Raji (cell line): Measurements from ENCODE around the gene PCSK1N.

Experiments
- POLR2A ChIP-seq: IDR thresholded peaks from 2 replicates; pipeline ENCODE4 v1.6.1; 2011; ENCODE audit warnings: low read depth, low read length, control low read depth; ENCODE audit not compliant: insufficient read depth

PCSK1N gene

GRCh38 chrX:48835524-48836329, at the start of gene PCSK1N:
TSS of gene PCSK1N (minus strand) at chrX:48835610. CDS start at chrX:48835532, 78 bp downstream.
- no peak for TF ChIP-seq POLR2A

GRCh38 chrX:48883729-48884128, 48.3 kb upstream of the PCSK1N start:
- no peak for TF ChIP-seq POLR2A

- TF ChIP-seq POLR2A = no peak
Observed at GRCh38 chrX:48864210-48864609, 28.8 kb upstream of the PCSK1N start.

- TF ChIP-seq POLR2A = no peak
Observed at GRCh38 chrX:48854898-48855297, 19.5 kb upstream of the PCSK1N start.

GRCh38 chrX:48852857-48853256, 17.4 kb upstream of the PCSK1N start:
- TF ChIP-seq POLR2A = no peak

- TF ChIP-seq POLR2A = no peak
Observed at GRCh38 chrX:48848847-48849246, 13.4 kb upstream of the PCSK1N start.

- no peak for TF ChIP-seq POLR2A
Observed at GRCh38 chrX:48839686-48840085, 4.3 kb upstream of the PCSK1N start.

GRCh38 chrX:48834383-48834709, 1.1 kb downstream of the PCSK1N start:
- TF ChIP-seq POLR2A = no peak

GRCh38 chrX:48833542-48834138, 1.8 kb downstream of the PCSK1N start:
- no peak for TF ChIP-seq POLR2A

GRCh38 chrX:48831909-48832291, 3.5 kb downstream of the PCSK1N start:
- no peak for TF ChIP-seq POLR2A

- TF ChIP-seq POLR2A = no peak
Observed at GRCh38 chrX:48831136-48831908, 4.1 kb downstream of the PCSK1N start.

GRCh38 chrX:48829016-48829735, 6.2 kb downstream of the PCSK1N start:
- no peak for TF ChIP-seq POLR2A

GRCh38 chrX:48827654-48827968, 7.8 kb downstream of the PCSK1N start:
- no peak for TF ChIP-seq POLR2A

- TF ChIP-seq POLR2A = no peak
Observed at GRCh38 chrX:48826876-48827653, 8.3 kb downstream of the PCSK1N start.

- TF ChIP-seq POLR2A = no peak
Observed at GRCh38 chrX:48826135-48826875, 9.1 kb downstream of the PCSK1N start, which contains the start of gene ERAS. TSS of gene ERAS (plus strand) at chrX:48826513. CDS start at chrX:48829124, 2,611 bp downstream.

- no peak for TF ChIP-seq POLR2A
Observed at GRCh38 chrX:48824066-48824465, 11.3 kb downstream of the PCSK1N start.
